Activated T-cell treated with anti-CD3 and anti-CD28 coated beads for 4 hours (primary cell): Measurements from ENCODE around the gene MX2.

Experiments used
- DNase-seq: peaks from one replicate; pipeline ENCODE4 v3.0.0-alpha.2; 2020

Gene MX2

DNA sequence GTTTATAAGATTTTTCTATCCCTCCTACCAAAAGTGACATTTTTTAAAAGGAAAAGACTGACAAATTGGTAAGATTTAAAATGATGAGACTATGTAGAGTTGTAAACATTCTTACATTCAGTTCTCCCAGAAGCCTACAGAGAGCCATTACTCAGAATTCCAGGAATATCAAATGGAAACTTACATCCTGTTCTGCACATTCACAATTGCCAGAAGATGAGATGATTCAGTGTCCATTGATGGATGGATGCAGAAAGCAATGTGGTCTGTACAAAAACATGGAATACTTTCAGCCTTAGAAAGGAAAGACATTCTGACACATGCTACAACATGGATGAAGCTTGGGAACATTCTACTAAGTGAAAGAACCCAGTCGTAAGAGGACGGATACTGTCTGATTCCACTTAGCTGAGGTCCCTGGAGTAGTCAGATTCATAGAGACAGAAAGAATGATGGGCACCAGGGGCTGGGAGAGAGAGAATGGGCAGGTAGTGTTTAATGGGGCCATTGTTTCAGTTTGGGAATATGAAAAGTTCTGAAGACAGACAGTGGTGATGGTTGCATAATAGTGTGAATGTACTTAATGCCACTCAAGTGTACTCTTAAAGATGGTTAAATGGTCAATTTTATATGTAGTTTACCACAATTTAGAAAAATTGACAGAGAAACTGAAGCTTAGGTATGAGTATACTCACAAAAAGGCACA lies 80.8 kb downstream of the MX2 start:
- DNase-seq: no peak

DNA sequence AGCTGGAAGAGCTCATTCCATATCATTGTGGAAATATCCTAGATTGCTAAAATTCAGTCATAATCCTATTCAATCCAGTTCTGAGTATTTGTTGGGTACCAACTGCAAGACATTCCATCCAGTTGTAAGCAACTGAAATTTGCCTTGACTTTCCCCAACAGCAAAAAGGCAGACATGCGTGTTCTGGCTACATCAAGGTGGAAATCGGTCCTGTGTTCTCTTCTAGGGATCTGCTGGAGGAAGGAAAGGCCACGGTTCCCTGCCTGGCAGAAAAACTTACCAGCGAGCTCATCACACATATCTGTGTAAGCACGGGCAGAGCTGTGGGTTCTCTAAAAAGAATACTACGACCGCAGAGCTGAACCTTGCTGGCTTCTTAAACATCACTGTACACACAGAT lies 81.7 kb downstream of the MX2 start:
- no peak for DNase-seq

DNA sequence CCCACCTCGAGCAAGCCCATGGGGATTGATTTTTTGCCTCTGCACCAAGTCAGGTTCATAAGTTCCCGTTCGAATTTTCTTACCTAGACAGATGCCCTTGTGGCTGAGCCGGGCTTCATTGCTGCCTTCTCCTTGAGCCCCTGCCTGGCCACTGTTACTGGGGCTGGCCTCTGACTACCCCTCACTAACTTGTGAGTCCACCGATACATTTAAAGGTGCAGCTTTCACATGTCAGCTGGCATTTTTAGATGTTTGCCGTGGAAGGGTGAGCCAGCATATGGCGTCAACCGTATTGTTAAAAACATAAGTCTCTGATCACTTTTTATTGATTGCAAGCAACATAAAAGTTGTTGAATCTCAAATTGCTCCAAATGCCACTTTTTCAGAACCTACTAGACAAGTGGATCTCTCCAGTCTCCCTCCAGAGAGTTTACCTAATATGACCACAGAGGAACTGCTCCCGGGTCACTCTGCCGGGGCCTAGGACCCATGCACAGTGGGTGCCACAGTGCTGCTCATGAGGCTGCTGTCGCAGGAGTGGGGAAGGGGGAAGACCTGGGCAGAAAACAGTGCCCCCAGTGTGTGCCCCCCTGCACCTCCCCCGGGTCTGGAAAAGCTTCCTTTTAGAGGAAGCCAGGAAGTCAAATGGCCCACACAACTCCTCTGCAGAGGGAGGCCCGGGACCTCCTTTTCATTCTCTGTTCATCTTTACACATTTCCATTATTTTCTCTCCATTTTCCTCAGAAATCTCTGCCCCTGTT lies 83.1 kb downstream of the MX2 start:
- no peak for DNase-seq

DNA sequence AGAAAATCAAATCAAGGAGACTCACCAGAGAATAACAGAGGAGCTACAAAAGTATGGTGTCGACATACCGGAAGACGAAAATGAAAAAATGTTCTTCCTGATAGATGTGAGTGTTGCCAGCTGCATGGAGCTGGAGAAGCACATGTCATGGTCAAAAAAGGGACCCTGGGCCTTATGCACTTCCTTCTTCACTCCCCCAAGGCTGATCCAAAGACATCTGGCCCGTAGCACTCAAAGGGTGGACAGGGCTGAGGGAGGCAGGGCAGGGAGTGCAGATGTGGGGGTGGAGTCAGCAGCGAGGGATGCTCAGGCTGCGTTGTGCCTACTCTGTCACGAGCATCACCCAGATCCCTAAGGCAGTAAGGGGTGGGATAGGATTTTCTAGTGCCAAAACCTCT lies 83.6 kb downstream of the MX2 start:
- no peak for DNase-seq

DNA sequence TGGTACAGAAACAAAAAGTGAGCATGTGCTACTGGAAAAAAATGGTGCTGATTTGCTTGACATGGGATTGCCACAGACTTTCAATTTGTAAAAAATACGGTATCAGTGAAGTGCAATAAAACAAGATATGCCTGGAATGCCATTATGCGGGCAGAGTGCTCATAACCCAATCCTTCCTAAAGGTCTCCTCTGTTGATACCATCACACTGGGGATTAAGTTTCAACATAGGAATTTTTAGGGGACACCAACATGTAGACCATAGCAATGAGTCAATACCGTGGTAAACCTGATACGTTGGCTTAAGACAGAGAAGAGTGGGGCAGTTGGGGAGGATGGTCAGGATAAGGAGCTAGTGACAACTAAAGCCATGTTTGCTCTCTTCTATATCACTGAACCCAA lies 84.8 kb downstream of the MX2 start:
- no peak for DNase-seq

DNA sequence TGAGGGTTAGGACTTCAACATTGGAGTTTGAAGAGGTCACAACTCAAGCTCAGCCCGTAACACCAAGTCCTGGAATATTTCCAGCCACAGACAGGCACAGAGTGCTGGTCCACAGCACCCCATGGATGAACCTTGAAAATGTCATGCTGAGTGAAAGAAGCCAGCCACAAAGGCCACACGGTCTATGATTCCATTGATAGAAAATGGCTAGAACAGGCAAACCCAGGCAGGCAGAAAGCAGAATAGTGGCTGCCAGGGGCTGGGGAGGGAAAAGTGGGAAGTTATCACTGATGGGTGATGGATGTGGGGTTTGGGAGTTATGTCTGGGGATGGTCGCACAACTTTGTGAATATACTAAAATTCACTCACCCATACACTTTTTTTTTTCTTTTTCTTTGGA lies 85.5 kb downstream of the MX2 start:
- no peak for DNase-seq

DNA sequence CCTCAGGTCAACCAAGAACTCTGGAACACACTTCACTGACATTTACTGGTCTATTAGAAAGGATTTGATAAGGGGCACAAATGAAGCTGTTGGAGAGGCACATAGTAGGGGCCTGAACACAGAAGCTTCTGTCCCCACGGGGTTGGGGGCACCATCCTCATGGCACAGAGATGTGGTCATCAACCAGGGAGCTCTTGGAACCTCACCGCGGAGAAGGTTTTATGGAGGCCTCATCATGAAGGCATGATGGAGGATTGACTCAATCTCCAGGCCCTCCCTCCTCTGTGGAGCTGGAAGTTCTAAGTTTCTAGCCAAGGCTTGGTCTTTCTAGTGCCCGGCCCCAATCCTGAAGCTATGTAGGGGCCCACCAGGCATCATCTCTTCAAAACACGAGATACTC lies 87.8 kb downstream of the MX2 start:
- no peak for DNase-seq

DNA sequence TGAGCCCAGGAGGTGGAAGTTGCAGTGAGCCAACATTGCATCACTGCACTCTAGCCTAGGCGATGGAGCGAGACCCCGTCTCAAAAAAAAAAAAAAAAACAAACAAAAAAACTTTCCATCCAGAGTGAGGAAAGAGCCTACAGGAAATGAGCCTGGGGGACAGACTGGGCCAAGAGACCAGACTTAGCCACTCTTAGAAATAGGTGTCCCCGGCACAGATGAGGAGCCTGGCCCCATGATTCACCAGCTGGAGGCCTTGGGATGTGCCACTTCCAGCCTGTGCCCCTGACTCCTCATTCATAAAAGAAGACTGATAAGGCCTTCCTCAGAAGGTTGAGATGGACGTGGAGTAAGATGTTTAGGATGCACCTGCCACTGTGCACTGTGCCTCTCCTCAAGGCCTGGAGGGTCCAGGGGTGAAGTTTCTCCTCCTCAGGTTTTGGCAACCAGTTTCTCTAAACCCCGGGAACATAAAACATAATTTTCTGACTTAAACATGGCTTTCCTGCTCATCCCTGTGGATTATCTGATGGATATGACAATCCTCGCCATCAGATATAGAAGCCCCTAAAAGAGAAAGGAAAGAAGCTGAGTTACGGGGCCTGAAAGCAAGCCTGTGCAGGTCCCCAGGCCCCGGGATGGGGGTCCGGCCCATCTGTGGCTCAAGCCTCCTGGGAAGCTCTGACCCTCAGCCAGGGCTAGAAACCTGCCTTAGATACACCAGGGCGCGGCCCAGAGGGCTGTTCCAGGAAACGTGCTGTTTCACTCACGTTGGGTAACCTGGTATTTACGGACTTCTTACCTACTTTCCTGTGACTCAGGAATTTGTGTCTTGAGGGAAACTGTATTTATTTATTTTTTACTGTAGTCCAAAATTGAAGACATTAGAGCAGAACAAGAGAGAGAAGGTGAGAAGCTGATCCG lies 90.2 kb downstream of the MX2 start:
- no peak for DNase-seq

DNA sequence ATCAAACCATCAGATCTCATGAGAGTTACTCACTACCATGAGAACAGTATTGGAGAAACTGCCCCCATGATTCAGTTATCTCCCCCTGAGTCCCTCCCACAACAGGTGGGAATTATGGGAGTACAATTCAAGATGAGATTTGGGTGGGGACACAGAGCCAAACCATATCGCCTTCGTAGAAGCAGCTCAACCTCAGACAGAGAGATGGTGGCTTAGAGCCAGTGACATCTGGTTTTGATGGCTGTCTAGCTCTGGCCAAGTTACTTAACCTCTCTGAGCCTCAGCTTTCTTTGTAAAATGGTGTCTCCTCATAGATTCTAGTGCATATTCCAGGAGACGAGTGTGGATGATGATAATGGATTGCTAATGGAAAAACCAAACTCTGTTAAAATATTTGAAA lies 91.4 kb downstream of the MX2 start:
- DNase-seq: no peak

DNA sequence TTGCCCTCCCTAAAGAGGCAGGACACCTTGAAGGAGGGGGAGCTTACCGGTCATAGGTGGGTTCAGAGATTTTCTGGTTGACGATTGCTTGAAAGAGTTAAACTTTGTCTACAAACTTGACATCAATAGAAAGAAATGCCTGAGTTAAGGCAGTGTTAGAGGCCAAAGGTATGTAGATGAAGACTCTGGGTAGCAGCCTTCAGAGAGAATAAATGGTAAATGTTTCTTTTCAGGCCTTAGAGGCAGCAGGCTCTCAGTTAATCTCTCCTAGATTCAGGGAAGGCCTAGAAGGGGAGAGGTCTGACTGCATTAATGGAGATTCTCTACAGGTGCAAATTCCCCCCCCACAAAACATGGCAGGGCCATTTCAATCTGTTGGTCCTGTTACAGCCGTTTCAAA lies 91.9 kb downstream of the MX2 start:
- no peak for DNase-seq

DNA sequence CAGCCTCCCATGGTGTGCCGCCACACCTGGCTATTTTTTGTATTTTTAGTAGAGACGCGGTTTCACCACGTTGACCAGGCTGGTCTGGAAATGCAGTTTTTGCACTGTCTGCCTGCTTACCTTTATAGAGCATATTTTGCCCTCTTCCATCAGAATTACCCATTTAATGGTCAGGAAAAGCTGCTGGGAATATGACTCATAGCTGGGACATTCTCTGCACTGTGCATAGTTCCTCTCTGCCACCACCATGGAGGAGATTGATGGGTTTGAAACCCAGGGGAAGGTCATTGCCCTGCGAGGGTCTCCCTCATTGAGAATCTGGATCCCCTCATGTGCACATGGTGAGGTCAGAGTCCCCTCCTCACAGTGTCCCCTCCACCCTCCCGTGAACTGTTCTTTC lies 96.3 kb downstream of the MX2 start:
- DNase-seq: no peak

DNA sequence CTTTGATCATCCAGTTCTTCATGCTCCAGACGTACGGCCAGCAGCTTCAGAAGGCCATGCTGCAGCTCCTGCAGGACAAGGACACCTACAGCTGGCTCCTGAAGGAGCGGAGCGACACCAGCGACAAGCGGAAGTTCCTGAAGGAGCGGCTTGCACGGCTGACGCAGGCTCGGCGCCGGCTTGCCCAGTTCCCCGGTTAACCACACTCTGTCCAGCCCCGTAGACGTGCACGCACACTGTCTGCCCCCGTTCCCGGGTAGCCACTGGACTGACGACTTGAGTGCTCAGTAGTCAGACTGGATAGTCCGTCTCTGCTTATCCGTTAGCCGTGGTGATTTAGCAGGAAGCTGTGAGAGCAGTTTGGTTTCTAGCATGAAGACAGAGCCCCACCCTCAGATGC lies 96.7 kb downstream of the MX2 start:
- no peak for DNase-seq
